Measurements from ENCODE around the gene RANBP1. TPM values are rescaled to one million over a fixed set of nuclear protein-coding genes. Genes with fewer than 3 reads are reported as not detected.

RANBP1 gene
- total RNA-seq, 2 experiments from 2014 or later: 320 to 332 TPM

DNA sequence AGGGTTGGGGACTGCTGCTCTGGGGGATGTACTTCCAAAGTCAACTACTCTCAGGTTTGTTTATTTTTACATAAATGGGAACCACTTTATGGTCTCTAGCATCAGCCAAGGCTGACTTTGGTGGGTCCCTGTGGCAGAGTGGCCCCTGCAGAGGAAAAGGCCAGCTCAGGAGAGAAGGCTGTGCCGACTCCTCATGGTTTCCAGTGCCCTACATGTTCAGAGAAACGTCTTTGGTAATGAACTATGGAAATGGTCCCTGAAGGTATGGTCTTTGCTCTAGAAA, 12.7 kb downstream of the RANBP1 start:
- ChIA-PET CTCF (interaction anchor here (1.1 to 3.6 kb wide), 7 partner anchors 10 to 159 kb away, joined by 4 to 28 read pairs (median 8); partner anchors contain the start of genes RANBP1 and TRMT2A), POLR2A (interaction anchor here (1.0 kb wide), 1 partner anchor 11 kb away, joined by 5 read pairs; the partner anchor contains the start of gene TRMT2A)
- ATAC-seq: no peak
- peaks cover 34% of the 10 kb centered on the region for H3K36me3 Mint-ChIP-seq (ENCODE audit: low read depth)
- H3K9me3 Mint-ChIP-seq (ENCODE audit: insufficient read depth): no peaks in the 10 kb centered on the region
- H3K4me1 Mint-ChIP-seq (ENCODE audit: low read depth): peaks cover 24% of the 10 kb centered on the region
- H3K4me3 Mint-ChIP-seq: no peak overlapping the region
- H3K27ac Mint-ChIP-seq: no peak overlapping the region
- no peak for DNase-seq
- no peaks in the 10 kb centered on the region for H3K27me3 Mint-ChIP-seq (ENCODE audit: low read depth)

DNA sequence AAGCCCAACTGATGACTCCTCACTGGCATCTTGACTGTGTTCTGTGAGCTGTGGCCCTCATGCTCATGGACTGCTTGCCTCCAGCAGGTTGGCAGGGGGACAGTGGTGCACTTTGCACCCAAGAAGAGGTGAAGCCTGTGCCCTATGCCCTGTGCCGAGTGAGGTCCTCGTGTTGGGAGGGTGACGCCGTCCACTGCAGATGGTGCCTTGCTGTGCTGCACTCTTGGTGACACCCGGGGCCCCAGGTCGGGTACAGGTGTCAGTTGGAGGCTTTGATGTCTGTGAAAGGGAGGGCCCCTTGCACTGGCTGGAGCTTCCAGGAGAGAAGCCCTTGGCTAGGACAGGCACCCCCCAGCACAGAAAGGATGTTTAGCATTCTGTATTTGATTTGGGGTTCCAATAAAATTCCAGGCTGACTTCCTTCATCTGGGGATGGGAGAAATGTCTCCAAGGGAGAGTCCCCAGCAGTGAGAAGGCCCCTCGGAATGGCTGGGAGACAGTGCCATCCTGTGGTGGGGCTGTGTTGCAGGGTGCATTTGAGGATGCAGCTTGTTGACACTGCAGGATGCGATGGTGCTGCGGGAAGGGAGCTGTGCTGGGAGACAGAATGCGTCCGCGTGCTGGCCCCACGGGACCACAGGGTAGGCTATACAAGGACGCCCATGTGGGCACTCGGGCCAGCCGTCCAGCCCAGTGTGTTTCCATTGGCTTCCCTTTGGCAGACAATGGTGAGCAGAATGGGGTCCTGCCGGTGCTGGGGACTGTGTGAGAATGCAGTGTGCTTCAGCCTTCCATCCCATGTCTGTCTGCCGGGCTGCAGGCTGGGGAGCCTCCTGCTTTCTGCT, 13.2 kb downstream of the RANBP1 start:
- ChIA-PET CTCF (interaction anchor here (0.5 to 3.6 kb wide), 13 partner anchors 11 to 180 kb away, joined by 3 to 28 read pairs (median 6); partner anchors contain the start of genes RANBP1 and TRMT2A), POLR2A (interaction anchor here (1.0 to 1.8 kb wide), 2 partner anchors 12 kb away, joined by 5 to 6 read pairs; partner anchors contain the start of gene TRMT2A)
- Mint-ChIP-seq H3K36me3 (ENCODE audit: low read depth) (peaks cover 32% of the 10 kb centered on the region), H3K4me1 (ENCODE audit: low read depth) (peaks cover 25% of the 10 kb centered on the region), H3K4me3 (no peak overlapping the region), H3K27me3 (ENCODE audit: low read depth) (no peaks in the 10 kb centered on the region), H3K9me3 (ENCODE audit: insufficient read depth) (no peaks in the 10 kb centered on the region), H3K27ac (no peak overlapping the region)
- DNase-seq (peak; percentile 69), ATAC-seq (no peak)

DNA sequence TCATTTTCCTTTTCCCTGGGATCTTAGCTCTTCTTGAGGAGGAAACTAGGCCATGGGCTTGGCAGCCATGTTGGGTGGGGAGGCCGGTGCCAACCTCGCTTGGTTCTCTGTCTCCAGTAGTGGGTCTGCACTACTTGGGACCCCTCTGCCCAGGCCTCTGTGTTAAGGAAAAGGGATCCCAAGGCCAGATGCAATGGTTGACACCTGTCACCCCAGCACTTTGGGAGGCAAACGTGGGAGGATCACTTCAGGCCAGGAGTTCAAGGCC, 13.8 kb downstream of the RANBP1 start:
- POLR2A ChIA-PET: interaction anchor here (1.8 kb wide), 1 partner anchor 13 kb away, joined by 6 read pairs; the partner anchor contains the start of gene TRMT2A

DNA sequence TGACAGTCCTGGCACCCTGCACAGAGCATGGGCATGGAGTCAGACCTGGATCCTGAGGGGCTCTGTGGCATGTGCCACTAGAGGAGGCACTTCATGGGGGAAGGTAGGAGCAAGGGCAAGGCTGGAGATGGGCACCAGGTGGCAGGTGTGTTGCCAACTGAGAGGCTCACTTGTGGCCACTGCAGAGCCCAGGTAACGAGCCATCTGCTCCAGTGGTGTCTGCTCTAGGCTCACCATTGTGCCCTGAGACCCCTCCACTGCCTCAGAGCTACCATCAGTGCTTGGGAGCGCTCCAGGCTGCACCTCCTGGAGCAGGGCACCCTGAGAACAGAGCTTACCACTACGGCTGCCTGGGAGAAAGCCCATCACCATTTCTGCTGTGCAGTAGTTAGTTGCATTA, 14.4 kb downstream of the RANBP1 start:
- Mint-ChIP-seq H3K27me3 (ENCODE audit: low read depth) (no peaks in the 10 kb centered on the region), H3K4me3 (peak overlapping the region; percentile 62), H3K4me1 (ENCODE audit: low read depth) (peaks cover 24% of the 10 kb centered on the region), H3K9me3 (ENCODE audit: insufficient read depth) (no peaks in the 10 kb centered on the region), H3K36me3 (ENCODE audit: low read depth) (peaks cover 22% of the 10 kb centered on the region), H3K27ac (no peak overlapping the region)
- POLR2A ChIA-PET: interaction anchor here (1.8 kb wide), 1 partner anchor 13 kb away, joined by 6 read pairs; the partner anchor contains the start of gene TRMT2A
- CTCF ChIA-PET: interaction anchor here (0.9 to 3.6 kb wide), 8 partner anchors 8 to 161 kb away, joined by 3 to 28 read pairs (median 6); partner anchors contain the start of genes RANBP1 and TRMT2A
- ATAC-seq (no peak), DNase-seq (peak; percentile 41)

More for the DNA sequence above, 13.8 kb downstream of the RANBP1 start:
- Mint-ChIP-seq H3K27ac (peak overlapping the region; percentile 25), H3K36me3 (ENCODE audit: low read depth) (peaks cover 27% of the 10 kb centered on the region), H3K4me1 (ENCODE audit: low read depth) (peaks cover 24% of the 10 kb centered on the region), H3K4me3 (no peak overlapping the region), H3K27me3 (ENCODE audit: low read depth) (no peaks in the 10 kb centered on the region), H3K9me3 (ENCODE audit: insufficient read depth) (no peaks in the 10 kb centered on the region)
- no peak for ATAC-seq
- CTCF ChIA-PET: interaction anchor here (0.5 to 3.6 kb wide), 12 partner anchors 12 to 181 kb away, joined by 3 to 28 read pairs (median 6); partner anchors contain the start of genes RANBP1 and TRMT2A
- DNase-seq: no peak

DNA sequence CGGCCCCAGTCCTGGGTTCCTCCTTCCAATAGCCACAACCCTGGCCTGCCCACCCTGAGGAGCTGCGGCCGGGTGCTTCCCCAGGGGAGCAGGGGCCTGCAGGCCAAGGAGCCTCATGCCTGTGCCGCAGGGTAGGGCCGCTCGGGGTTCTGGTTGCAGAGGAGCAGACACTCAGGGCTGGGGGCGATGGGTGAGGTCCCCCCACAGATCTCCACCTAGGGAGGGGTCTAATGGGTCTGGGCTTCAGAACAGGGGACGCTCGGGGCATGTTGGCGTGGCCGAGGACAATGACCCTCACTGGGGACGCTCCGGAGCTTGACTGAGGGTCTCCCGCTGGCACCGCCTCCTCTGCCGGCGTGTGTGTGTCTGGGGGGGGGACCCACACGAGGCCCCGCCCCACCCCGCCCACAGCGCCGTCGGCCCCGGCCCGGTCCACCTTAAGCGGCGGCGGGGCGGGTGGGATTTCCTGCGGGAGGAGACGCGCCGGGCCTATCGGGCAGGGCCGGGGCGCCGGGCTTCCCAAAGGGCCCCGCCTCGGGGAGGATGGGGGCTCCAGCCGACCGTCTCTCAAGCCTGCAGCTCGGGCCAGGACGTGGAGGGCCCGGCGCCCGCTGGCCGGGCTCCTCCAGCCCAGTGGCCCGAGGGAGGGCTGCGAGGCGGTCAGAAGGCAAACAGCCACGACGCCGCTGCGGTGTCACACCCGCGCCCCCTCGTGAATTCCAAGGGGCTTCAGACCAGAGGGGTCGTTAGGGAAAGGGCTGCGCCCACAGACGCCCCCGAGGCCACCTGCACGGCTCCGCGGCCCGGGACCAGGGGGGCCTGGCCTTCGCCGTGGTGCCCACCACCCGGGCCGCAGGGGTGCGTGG, 15.1 kb downstream of the RANBP1 start:
- DNase-seq (peak; percentile 74), ATAC-seq (peak; percentile 69)
- CTCF ChIA-PET: interaction anchor here (0.9 to 3.6 kb wide), 6 partner anchors 9 to 162 kb away, joined by 3 to 28 read pairs (median 8); partner anchors contain the start of genes RANBP1 and TRMT2A
- Mint-ChIP-seq H3K27me3 (ENCODE audit: low read depth) (no peaks in the 10 kb centered on the region), H3K36me3 (ENCODE audit: low read depth) (peaks cover 19% of the 10 kb centered on the region), H3K4me3 (peak overlapping the region; percentile 62), H3K27ac (peak overlapping the region; percentile 64), H3K4me1 (ENCODE audit: low read depth) (peaks cover 24% of the 10 kb centered on the region), H3K9me3 (ENCODE audit: insufficient read depth) (no peaks in the 10 kb centered on the region)
- POLR2A ChIA-PET: interaction anchor here (1.8 kb wide), 1 partner anchor 14 kb away, joined by 6 read pairs; the partner anchor contains the start of gene TRMT2A

DNA sequence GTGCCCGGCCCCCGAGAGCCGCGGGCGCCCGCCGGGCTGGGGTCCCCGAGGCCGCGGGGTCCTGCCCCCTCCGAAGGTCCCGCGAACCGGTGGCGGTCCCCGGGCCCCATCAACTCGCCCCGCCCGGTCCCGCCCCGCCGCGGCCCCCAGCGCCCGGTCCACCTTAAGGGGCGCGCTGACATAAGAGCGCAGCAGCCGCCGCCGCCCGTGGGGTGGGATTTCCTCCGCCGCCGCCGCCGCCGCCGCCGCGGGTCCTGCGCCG, 15.6 kb downstream of the RANBP1 start, which contains the start of gene ZDHHC8:
Gene ZDHHC8, plus strand, starts transcription at position 208 of the 262 bp plus-strand sequence. CDS start 144 bp downstream, outside the sequence.
- Mint-ChIP-seq H3K4me1 (ENCODE audit: low read depth) (peaks cover 24% of the 10 kb centered on the region), H3K27ac (peak within 1 kb of the TSS; percentile 64), H3K4me3 (peak within 1 kb of the TSS; percentile 72), H3K27me3 (ENCODE audit: low read depth) (no peaks in the 10 kb centered on the region), H3K9me3 (ENCODE audit: insufficient read depth) (no peaks in the 10 kb centered on the region), H3K36me3 (ENCODE audit: low read depth) (peaks cover 14% of the 10 kb centered on the region)
- ATAC-seq (peak; percentile 62), DNase-seq (peak; percentile 40)
- ChIA-PET CTCF (no interaction called here), POLR2A (no interaction called here)

DNA sequence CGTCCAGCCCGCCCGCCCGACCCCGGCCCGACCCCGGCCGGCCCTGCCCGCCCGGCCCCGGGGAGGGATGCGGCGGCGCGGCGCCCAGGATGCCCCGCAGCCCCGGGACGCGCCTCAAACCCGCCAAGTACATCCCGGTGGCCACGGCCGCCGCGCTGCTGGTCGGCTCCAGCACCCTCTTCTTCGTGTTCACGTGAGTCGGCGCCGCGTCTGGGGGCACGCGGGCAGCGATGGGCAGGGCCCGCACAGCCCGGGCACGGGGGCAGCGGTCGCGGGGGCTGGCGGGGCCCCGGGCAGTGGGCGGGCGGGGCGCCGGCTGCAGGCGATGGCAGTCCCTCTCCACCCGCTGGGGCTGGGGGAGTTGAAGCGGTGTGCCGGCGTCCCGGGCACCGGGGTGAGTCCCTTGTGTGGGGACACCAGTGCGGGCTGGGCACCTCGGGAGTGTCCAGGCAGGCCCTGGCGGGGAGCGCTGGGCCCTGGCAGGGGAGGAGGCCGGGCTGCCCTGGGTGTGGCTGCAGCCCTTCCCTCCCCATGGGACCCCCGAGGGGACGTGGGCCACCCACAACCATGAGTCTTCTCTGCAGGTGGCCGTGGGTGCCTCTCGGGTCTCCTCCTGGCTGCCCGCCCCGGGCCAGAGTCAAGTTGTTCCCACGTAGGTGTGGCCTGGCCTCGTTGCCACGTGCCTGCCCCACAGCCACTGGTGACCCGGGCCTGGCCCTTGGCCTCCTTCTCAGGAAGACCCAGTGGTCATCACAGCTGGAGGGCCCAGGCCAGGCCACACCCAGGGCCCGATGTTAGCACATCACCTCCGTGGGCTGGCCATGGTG, 16.2 kb downstream of the RANBP1 start:
- Mint-ChIP-seq H3K4me1 (ENCODE audit: low read depth) (peaks cover 24% of the 10 kb centered on the region), H3K27ac (no peak overlapping the region), H3K9me3 (ENCODE audit: insufficient read depth) (no peaks in the 10 kb centered on the region), H3K4me3 (peak overlapping the region; percentile 72), H3K36me3 (ENCODE audit: low read depth) (peaks cover 9% of the 10 kb centered on the region), H3K27me3 (ENCODE audit: low read depth) (no peaks in the 10 kb centered on the region)
- peak; percentile 28 for ATAC-seq
- DNase-seq: no peak
- POLR2A ChIA-PET: no interaction called here
- CTCF ChIA-PET: no interaction called here

DNA sequence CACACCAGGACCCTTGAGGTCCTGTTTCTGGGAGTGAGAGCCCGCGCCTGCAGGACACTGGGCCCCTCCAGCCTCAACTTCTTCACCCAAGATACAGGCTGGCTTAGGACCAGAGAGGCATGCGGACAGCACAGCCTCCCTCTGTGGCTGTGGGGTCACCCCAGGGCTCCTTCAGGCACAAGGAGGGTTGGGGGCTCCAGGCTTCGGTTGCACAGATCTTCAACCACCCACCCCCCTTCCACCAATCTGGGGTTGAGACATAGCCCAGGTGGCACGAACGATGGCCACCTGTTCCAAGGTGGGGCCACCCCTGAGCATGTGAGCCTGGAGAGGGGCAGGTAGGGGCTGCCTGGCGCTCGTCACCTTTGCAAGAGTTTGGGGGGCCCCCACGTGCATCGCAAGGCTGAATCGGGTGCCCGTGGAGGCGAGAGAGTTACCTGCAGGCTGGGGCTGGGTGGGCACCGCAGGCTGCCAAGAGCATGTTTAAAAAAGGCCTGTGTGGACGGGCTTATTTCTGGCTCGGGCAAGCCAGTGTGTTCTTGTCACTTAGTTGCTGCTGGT, 16.9 kb downstream of the RANBP1 start:
- no peaks in the 10 kb centered on the region for H3K9me3 Mint-ChIP-seq (ENCODE audit: insufficient read depth)
- no peak overlapping the region for H3K27ac Mint-ChIP-seq
- POLR2A ChIA-PET: no interaction called here
- H3K4me1 Mint-ChIP-seq (ENCODE audit: low read depth): peaks cover 24% of the 10 kb centered on the region
- DNase-seq: no peak
- H3K27me3 Mint-ChIP-seq (ENCODE audit: low read depth): no peaks in the 10 kb centered on the region
- no peak for ATAC-seq
- CTCF ChIA-PET: no interaction called here
- H3K4me3 Mint-ChIP-seq: peak overlapping the region; percentile 72
- H3K36me3 Mint-ChIP-seq (ENCODE audit: low read depth): peaks cover 3% of the 10 kb centered on the region

DNA sequence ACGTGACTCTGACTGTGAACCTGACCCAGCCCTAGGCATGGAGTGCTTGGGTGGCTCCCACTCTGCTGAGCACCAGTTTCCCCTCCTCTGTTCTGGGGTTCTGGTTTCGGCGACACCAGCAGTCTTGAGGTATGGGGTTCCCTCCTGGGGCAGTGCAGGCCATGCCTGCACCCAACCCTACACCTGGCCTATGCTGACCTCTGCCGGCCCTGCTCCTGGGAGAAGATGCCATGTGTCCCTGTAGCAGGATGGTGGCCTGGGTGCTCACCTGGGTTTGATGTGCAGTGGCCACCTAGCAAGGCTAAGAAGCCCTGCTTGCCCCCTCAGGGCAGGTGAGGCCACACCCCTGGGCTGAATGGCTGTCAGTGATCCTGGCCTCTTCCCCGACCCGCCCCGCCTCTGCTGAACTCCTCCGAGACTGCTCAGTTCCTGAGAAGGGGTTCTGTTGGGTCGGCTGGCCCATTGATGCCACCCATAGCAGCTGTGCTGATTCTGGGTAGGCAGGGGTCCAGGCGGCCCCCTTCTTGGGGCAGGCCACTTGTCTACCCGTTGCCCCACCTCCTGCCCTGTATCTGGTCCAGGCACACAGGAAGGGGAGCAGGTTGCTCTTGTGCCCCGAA, 18.1 kb downstream of the RANBP1 start:
- Mint-ChIP-seq H3K4me3 (peak overlapping the region; percentile 44), H3K36me3 (ENCODE audit: low read depth) (no peaks in the 10 kb centered on the region), H3K27me3 (ENCODE audit: low read depth) (no peaks in the 10 kb centered on the region), H3K27ac (peak overlapping the region; percentile 30), H3K4me1 (ENCODE audit: low read depth) (peaks cover 21% of the 10 kb centered on the region), H3K9me3 (ENCODE audit: insufficient read depth) (no peaks in the 10 kb centered on the region)
- CTCF ChIA-PET: no interaction called here
- ATAC-seq (no peak), DNase-seq (no peak)
- POLR2A ChIA-PET: no interaction called here

DNA sequence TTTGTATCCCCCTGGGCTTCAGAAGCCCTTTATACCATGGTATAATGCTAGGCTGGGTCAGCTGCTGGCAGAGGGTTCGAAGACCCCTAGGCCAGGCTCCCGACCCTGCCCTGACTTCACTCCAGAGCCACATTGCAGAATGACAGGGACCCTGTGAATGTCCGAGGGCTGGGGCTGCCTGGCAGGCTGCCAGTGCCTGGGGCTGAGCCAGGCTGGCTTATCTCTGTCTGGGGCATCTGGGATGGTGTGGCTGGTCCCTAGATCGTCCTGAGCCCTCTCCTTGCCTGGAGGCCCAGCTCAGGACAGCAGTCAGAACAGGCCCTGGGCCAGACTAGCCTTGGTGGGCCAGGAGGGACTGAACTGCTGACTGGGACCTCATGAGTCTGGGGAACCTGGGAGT, 19.4 kb downstream of the RANBP1 start:
- Mint-ChIP-seq H3K4me1 (ENCODE audit: low read depth) (peaks cover 15% of the 10 kb centered on the region), H3K36me3 (ENCODE audit: low read depth) (no peaks in the 10 kb centered on the region), H3K4me3 (no peak overlapping the region), H3K27ac (no peak overlapping the region), H3K9me3 (ENCODE audit: insufficient read depth) (no peaks in the 10 kb centered on the region), H3K27me3 (ENCODE audit: low read depth) (no peaks in the 10 kb centered on the region)
- ATAC-seq (no peak), DNase-seq (no peak)
- ChIA-PET POLR2A (no interaction called here), CTCF (no interaction called here)

Measured in activated CD8-positive, alpha-beta T cell treated with anti-CD3 and anti-CD28 coated beads, Interleukin-2, amount 10 ng/mL, durations not matched to agents 7 days and 5 days (primary cell).